Measurements from ENCODE around the gene CSTB. TPM values are rescaled to one million over a fixed set of nuclear protein-coding genes. Genes with fewer than 3 reads are reported as not detected.

Gene CSTB
- polyA plus RNA-seq, 3 donors from 2014 or later: 37.9 to 63.0 (median 52.2) TPM

DNA sequence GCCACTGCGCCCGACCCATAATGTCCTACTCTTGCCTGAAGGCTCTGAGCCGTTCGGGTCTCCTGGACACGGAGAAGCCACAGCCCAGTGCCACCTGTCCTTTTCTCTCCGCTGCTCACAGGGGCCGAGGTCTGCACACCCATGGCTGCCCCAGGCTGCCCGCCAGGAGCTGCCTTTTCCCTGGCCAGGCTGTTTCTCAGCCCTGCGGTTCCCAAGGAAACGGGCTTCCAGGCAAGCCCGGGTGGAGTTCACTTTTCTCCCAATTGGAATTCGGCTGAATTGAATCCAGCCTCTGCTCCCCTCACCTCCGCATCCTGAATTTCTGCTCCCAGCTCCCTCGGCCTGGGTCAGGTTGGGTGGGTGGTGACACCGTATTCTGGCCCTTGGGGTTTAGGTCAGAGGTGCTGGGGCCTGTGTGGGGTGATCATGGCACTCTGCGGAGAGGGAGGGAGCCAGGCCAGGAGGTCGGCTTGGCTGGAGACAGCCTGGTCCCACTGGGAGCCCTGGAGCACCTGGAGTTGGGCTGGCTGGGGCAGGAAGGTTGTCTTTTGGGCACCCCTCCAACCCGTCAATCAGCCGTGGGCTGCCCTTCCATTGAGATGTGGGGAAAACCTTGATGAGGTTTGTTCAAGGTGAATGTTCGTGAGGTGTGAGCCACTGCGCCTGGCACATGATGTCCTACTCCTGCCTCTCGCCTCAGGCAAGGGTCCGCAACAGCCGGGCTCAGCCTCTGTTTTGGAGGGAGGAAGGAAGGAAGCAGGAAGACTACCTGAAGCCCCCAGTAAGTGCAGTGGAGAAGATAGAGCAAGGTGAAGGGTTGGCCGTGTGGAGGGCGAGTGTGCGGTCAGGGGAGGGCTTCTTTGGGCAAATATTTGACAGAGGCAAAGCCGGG, 38.4 kb upstream of the CSTB start:
- H3K36me3 Mint-ChIP-seq: peaks cover 0 to 6% (median 4%) of the 10 kb centered on the region in 3 donors
- no peak overlapping the region for H3K27ac Mint-ChIP-seq
- peaks cover 0 to 1% (median 0%) of the 10 kb centered on the region in 6 donors for H3K9me3 Mint-ChIP-seq
- H3K4me1 Mint-ChIP-seq: peaks cover 0 to 4% of the 10 kb centered on the region in 2 donors
- H3K4me3 Mint-ChIP-seq: no peak overlapping the region
- DNase-seq: no peak
- H3K27me3 Mint-ChIP-seq (ENCODE audit: low read depth in 3 of 3): peaks cover 0 to 6% (median 4%) of the 10 kb centered on the region in 3 donors

DNA sequence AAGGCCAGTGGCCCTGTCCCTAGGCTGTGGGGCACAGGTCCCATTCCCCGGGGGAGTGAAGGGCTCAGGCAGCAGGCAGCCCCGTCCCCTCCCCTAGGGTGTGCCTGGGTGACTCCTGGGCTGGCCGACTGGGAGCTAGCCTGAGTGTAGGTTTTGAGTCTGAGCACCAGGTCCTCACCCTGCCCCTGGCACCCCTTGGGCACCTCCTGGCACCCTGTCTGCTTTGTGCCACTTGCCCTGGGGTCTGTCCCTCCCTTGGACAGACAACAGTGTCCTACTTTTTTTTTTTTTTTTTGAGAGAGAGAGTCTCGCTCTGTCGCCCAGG, 37.5 kb upstream of the CSTB start:
- Mint-ChIP-seq H3K27ac (no peak overlapping the region), H3K4me3 (no peak overlapping the region), H3K36me3 (peaks cover 0 to under 1% (median under 1%) of the 10 kb centered on the region in 3 donors), H3K4me1 (peaks cover 0 to 4% of the 10 kb centered on the region in 2 donors), H3K27me3 (ENCODE audit: low read depth in 3 of 3) (peaks cover 0 to 6% (median 2%) of the 10 kb centered on the region in 3 donors), H3K9me3 (peaks cover 0 to 1% (median 0%) of the 10 kb centered on the region in 6 donors)
- no peak for DNase-seq

DNA sequence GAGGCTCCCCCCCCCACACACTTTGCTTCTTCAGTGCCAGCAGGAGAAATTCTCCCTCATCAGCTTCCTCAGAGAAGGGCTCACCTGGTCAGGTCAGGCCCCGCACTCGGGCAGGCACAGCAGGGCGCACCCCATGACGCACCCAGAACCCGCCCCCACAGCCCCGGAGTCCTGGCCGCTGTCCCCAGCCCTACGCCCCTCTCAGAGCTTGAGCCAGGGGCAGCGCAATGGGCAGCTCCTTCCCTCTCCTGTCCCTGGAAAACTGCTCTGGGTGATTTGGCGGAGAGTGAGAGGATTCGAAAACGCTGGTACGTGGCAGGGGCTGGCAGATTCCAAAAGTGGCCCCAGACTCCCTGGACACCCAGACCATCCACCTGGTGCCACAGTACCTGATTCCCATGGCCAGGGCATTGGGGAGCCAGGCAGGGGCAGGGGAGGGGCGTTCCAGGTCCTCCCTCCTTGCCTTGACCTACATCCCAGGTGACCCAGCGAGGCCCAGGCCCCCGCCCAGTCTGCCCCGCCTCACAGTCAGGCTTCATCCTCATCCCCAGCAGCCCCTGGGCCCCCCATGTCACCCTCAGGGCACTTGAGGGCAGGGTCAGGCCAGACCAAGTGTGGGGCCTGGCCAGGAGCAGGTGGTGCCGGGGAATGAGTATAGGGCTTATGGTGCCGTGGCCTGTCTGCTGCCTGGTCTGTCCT, 37.0 kb upstream of the CSTB start:
- no peak overlapping the region for H3K4me3 Mint-ChIP-seq
- peaks cover 0 to 1% (median 0%) of the 10 kb centered on the region in 6 donors for H3K9me3 Mint-ChIP-seq
- H3K27ac Mint-ChIP-seq: no peak overlapping the region
- H3K27me3 Mint-ChIP-seq (ENCODE audit: low read depth in 3 of 3): peaks cover 0 to 6% (median 1%) of the 10 kb centered on the region in 3 donors
- DNase-seq: no peak
- H3K36me3 Mint-ChIP-seq: no peaks in the 10 kb centered on the region
- H3K4me1 Mint-ChIP-seq: peaks cover 0 to 4% of the 10 kb centered on the region in 2 donors

DNA sequence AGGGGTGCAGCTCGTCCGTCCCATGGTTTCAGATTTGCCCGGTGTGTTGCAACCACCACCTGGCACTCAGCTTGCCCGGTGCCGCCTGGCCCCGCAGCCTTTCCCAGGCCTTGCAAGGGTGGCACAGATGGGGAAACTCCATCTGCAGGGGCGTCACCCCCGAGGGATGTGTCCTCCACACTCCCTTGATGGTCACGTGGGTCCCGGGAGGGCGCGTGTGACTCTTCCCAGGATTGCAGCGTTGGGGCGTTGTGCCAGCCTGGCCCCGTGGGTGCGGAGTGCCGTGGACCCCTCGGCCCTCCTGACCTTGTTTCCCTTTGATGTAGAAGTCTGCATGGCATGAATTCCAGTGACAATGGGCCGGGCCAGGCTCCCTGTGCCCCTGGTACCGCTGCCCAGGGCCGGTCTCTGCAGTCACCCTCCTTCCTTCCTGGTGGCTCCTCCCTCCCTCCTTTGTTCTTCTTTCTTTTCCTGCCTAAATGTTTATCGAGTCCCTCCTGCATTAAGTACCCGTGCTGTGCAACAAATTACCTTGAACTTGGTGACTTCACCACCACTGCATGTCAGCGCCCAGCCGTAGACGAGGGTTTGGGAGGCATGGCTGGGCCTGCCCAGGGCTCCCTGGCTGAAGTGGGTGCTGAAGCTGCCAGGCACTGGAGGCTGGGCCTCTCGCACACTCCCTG, 36.2 kb upstream of the CSTB start:
- Mint-ChIP-seq H3K27me3 (ENCODE audit: low read depth in 3 of 3) (peaks cover 0 to 6% (median 1%) of the 10 kb centered on the region in 3 donors), H3K9me3 (peaks cover 0 to 1% (median 0%) of the 10 kb centered on the region in 6 donors), H3K4me1 (peaks cover 0 to 4% of the 10 kb centered on the region in 2 donors), H3K4me3 (no peak overlapping the region), H3K27ac (no peak overlapping the region), H3K36me3 (no peaks in the 10 kb centered on the region)
- no peak for DNase-seq

DNA sequence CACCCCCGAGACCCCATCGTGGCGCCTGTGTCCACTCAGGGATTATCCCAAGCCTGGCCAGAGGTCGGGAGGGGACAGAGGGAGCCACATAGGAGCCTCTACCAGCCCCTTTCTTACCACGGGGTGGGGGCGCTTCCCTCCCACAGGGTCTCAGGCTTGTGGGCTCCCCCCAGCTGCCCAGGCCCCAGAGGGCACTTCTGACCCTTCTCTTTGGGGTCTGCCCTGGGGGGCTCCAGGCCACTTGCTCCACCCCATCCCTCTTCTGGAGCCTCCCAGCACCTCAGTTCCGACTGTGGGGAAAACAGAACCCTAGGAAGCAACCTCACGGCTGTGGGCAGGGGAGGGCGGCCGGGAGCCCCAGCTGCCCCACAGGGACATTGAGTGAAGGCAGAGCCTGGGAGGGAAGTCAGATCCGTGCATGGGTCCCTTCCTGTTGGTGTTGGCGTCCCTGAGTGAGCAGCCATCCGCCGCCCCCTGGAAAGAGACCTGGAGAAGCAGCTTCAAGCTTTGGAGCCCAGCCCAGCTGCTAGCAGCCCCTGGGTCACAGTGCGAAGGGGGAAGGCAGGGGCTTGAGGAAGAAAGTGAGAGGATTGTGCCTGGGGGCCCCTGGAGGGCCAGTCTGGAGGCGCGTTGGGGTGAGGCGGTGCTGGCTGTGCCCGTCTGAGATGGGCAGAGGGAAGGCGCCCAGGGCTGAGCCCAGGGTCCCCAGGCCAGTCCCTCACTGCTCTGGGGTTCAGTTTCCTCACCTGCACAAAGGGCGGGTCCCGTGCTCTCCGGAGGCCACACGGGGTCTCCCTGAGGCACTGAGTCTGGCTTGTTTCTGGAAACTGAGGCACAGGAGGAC, 35.4 kb upstream of the CSTB start:
- DNase-seq: no peak
- peaks cover 0 to 4% of the 10 kb centered on the region in 2 donors for H3K4me1 Mint-ChIP-seq
- no peak overlapping the region for H3K4me3 Mint-ChIP-seq
- H3K9me3 Mint-ChIP-seq: peaks cover 0 to 1% (median 0%) of the 10 kb centered on the region in 6 donors
- peaks cover 0 to 6% (median 1%) of the 10 kb centered on the region in 3 donors for H3K27me3 Mint-ChIP-seq (ENCODE audit: low read depth in 3 of 3)
- no peak overlapping the region for H3K27ac Mint-ChIP-seq
- H3K36me3 Mint-ChIP-seq: no peaks in the 10 kb centered on the region

DNA sequence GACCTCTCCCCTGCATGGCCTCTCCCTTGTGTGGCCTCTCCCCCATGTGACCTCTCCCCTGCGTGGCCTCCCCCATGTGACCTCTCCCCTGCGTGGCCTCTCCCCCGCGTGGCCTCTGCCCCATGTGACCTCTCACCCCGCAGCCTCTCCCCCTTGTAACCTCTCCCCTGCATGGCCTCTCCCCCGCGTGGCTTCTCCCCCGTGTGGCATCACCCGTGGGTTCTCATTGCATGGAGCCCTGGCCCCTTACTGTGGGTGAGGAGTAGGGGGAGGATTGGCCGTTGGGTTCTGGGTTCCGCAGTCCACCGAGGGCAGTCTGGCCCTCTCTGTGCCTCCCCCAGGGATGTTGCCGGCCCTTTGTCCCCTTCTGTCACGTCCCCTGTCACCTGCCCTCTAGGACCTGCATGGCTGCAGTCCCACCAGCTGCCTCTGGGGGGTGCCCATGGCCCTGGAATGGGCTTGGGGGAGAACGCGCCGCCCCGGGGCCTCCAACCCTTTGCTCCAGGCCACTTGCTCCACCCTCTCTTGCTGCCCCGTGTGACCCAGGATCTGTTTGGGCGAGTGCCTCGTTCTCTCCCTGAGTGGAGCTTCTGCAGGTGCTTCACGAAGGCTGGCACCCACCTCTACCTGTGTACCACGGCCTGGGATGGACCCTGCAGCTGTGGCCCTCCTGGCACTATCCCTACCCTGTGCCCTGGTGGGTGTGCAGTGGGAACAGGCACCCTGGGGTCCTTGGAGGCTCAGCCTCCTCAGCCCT, 34.6 kb upstream of the CSTB start:
- H3K36me3 Mint-ChIP-seq: no peaks in the 10 kb centered on the region
- no peak overlapping the region for H3K27ac Mint-ChIP-seq
- no peak overlapping the region for H3K4me3 Mint-ChIP-seq
- peaks cover 0 to 1% (median 0%) of the 10 kb centered on the region in 6 donors for H3K9me3 Mint-ChIP-seq
- DNase-seq: peak; percentile 71 to 79 (median 74)
- H3K27me3 Mint-ChIP-seq (ENCODE audit: low read depth in 3 of 3): peaks cover 0 to 6% (median 2%) of the 10 kb centered on the region in 3 donors
- H3K4me1 Mint-ChIP-seq: peaks cover 4 to 5% of the 10 kb centered on the region in 2 donors

DNA sequence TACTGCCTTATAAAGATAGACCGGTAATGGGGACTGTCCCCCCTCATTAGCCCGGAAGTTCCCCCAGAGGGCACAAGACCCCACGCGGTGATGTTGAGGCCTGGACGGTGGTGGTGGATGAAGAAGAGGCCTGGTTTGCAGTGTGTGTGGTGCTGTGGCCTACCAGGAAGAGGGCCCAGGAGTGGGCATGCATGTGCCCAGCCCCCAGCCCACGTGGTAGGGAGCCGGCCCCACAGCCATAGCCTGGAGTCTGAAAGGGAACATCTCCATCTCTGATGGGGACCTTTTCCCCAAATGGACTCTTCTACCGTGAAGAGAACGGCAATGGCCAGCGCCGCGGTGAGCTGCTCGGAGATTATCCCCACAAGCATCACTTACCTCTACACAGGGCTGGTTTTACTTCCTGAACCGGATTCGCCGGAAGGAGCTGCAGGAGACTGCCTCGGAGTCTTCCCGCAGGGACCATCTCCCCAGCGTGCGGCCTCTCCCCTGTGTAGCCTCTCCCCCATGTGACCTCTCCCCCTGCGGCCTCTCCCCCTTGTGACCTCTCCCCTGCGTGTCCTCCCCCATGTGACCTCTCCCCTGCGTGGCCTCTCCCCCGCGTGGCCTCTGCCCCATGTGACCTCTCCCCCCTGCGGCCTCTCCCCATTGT, 33.9 kb upstream of the CSTB start:
- no peak overlapping the region for H3K27ac Mint-ChIP-seq
- no peak for DNase-seq

DNA sequence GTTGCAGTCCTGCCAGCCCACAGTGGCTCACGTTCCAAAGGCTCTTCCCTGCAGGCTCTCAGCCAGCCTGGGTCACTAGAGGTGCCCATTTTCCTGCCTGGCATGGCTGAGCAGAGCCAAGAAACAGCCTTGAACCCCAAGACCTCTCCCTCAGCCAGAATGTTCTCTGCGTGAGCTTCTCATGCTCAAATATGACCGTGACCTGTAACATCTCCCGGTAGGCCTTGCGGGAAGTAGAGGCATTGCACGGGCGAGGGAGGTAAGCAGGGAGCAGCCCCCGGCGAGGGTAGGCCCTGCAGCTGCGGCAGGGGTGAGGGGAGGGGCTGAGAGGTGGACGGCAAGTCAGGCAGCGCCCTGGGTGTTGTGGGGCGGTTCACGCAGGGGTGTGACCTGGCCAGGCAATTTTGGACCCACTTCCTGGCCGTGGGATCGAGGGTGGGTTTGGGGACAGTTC, 33.3 kb upstream of the CSTB start:
- Mint-ChIP-seq H3K4me1 (peaks cover 2 to 5% of the 10 kb centered on the region in 2 donors), H3K9me3 (peaks cover 0 to 1% (median 0%) of the 10 kb centered on the region in 6 donors), H3K4me3 (no peak overlapping the region), H3K36me3 (no peaks in the 10 kb centered on the region), H3K27ac (no peak overlapping the region), H3K27me3 (ENCODE audit: low read depth in 3 of 3) (peaks cover 0 to 6% (median 2%) of the 10 kb centered on the region in 3 donors)
- DNase-seq: no peak

More for the DNA sequence above, 33.9 kb upstream of the CSTB start:
- H3K27me3 Mint-ChIP-seq (ENCODE audit: low read depth in 3 of 3): peaks cover 0 to 6% (median 3%) of the 10 kb centered on the region in 3 donors
- no peaks in the 10 kb centered on the region for H3K36me3 Mint-ChIP-seq
- H3K9me3 Mint-ChIP-seq: peaks cover 0 to 1% (median 0%) of the 10 kb centered on the region in 6 donors
- H3K4me1 Mint-ChIP-seq: peaks cover 4 to 5% of the 10 kb centered on the region in 2 donors
- H3K4me3 Mint-ChIP-seq: no peak overlapping the region

DNA sequence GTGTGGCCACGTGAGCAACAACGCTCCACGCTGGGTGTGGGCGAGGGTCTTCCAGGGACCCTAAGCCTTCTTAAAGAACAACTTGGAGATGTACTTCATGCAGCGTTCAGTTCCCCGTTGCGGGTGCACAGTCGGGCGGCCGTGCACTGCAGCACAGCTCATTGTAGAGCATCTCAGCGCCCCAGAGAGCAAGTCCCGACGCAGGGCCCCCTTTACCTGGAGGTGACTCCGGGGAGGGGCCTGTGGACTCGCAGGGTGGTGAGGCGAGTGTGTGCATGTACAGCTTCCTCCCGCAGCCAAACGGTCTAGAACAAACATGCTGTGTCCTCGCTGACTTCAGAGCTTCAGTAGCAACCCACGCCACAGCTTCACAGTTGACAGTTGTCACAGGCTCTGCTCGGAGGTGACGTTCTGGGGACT, 32.7 kb upstream of the CSTB start:
- Mint-ChIP-seq H3K27me3 (ENCODE audit: low read depth in 3 of 3) (peaks cover 0 to 6% (median 2%) of the 10 kb centered on the region in 3 donors), H3K4me3 (no peak overlapping the region), H3K9me3 (peaks cover 0 to 1% (median 0%) of the 10 kb centered on the region in 6 donors), H3K36me3 (no peaks in the 10 kb centered on the region), H3K27ac (no peak overlapping the region), H3K4me1 (peaks cover 2 to 5% of the 10 kb centered on the region in 2 donors)
- no peak for DNase-seq

DNA sequence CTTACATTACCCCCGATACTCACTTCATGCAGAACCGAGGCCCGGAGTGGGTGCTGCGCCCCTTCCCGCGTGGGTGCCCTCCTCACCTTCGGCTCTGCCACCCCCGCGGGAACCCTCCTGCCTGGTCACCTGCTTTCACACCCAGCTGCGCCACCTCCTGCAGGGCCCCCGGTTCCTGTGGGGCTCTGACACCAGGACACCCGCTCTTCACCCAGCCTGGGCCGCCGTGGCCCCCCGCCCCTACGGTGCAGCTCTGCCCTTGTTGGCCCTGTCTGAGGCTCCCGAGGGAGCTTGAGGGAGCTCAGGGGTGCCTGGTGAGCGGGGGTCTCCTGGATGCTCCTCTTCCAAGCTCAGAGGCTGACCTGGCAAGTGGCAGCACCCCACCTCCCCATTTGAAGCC, 32.3 kb upstream of the CSTB start:
- H3K27me3 Mint-ChIP-seq (ENCODE audit: low read depth in 3 of 3): peaks cover 0 to 6% (median 2%) of the 10 kb centered on the region in 3 donors
- no peaks in the 10 kb centered on the region for H3K36me3 Mint-ChIP-seq
- DNase-seq: no peak
- H3K4me3 Mint-ChIP-seq: no peak overlapping the region
- no peak overlapping the region for H3K27ac Mint-ChIP-seq
- H3K4me1 Mint-ChIP-seq: peaks cover 2 to 5% of the 10 kb centered on the region in 2 donors
- H3K9me3 Mint-ChIP-seq: peaks cover 0 to 1% (median 0%) of the 10 kb centered on the region in 6 donors

DNA sequence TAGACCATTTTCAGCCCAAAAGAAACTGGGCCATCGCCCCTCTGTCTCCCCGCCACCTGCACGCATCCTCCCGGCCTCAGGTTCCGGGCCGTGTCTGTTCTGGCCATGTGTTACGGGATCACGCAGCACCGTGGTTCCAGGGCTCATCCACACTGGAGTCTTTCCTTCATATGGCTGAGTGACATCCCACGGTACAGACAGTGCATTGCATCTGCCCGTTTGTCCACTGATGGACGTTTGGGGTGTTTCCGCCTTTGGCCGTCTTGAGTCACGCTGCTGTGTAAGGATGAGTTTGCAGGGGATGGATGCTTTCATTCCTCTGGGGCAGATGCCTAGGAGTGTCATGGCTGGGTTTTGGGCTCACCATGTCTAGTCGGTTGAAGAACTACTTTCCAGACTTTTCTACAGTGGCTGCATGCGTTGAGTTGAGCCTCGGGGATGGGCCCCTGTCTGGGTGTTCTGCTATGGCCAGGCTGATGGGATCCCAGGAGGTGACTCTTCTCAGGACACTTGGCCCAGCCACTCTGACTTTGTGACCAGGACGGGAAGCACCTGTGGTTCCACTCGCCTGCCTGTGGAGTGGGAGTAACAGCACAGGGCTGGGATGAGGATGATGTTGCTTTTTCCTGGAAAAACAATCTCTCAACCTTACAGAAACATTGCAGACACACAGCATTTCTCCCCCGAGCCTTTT, 30.1 kb upstream of the CSTB start:
- Mint-ChIP-seq H3K9me3 (no peaks in the 10 kb centered on the region), H3K4me1 (peaks cover 2 to 5% of the 10 kb centered on the region in 2 donors), H3K27me3 (ENCODE audit: low read depth in 3 of 3) (peaks cover 0 to 2% (median 2%) of the 10 kb centered on the region in 3 donors), H3K4me3 (no peak overlapping the region), H3K36me3 (peaks cover 0 to 12% (median 0%) of the 10 kb centered on the region in 3 donors), H3K27ac (peak overlapping the region in 1 of 6 donors; percentile 8)
- DNase-seq: no peak

Data from immature natural killer cell (primary cell).